K562 (cell line): Measurements from ENCODE around the gene ZNF316. TPM values are rescaled to one million over a fixed set of nuclear protein-coding genes. Genes with fewer than 3 reads are reported as not detected.

Source experiments
- BRF2 ChIP-seq: IDR thresholded peaks from 3 replicates; pipeline ENCODE4 v1.6.1; 2011; ENCODE audit warnings: borderline replicate concordance, mild to moderate bottlenecking; ENCODE audit not compliant: insufficient read length, insufficient read depth
- ELF1 ChIP-seq: fragments of 200-800 bp; sonication (Bioruptor generic); IDR thresholded peaks from 2 replicates; pipeline ENCODE4 v1.6.1; 2016; ENCODE audit warnings: missing genetic modification characterization, missing compliant biosample characterization
- GATA2 ChIP-seq: sonication (generic); formaldehyde crosslinking; IDR thresholded peaks from 2 replicates; pipeline ENCODE4 v1.4.0; 2020; ENCODE audit warnings: mild to moderate bottlenecking, missing genetic modification reagents
- GATAD2B ChIP-seq: fragments of 450-650 bp; IDR thresholded peaks from 2 replicates; pipeline ENCODE4 v1.6.1; 2017; ENCODE audit warnings: mild to moderate bottlenecking, borderline replicate concordance
- PTBP1 ChIP-seq: fragments of 200-400 bp; formaldehyde crosslinking; IDR thresholded peaks from 2 replicates; pipeline ENCODE4 v1.6.1; 2017; ENCODE audit warnings: low read depth, low read length
- SRSF7 ChIP-seq: fragments of 200-400 bp; formaldehyde crosslinking; optimal IDR thresholded peaks from 2 replicates; pipeline ENCODE3; 2017; ENCODE audit warnings: mild to moderate bottlenecking, low read depth, low read length
- STAG1 ChIP-seq: sonication (generic); formaldehyde crosslinking; IDR thresholded peaks from 2 replicates; pipeline ENCODE4 v1.5.0; 2020; ENCODE audit warnings: missing genetic modification reagents, borderline replicate concordance
- YBX1 ChIP-seq: fragments of 450-650 bp; IDR thresholded peaks from 2 replicates; pipeline ENCODE4 v1.7.1; 2016; ENCODE audit warnings: mild to moderate bottlenecking
- ZNF280B ChIP-seq: fragments of 250-450 bp; sonication (Bioruptor Pico); IDR thresholded peaks from 2 replicates; pipeline ENCODE4 v1.5.1; 2021; ENCODE audit warnings: mild to moderate bottlenecking
- ZNF436 ChIP-seq: fragments of 250-450, 450-650 bp; sonication (Bioruptor Pico); formaldehyde crosslinking; IDR thresholded peaks from 2 replicates; pipeline ENCODE4 v1.7.0; 2020; ENCODE audit warnings: mild to moderate bottlenecking
- polyA plus RNA-seq, 8 experiments: library from polyadenylated mRNA; depleted of rRNA in 4 of 8; stranded (reverse) in 5 of 8; unstranded in 3 of 8; fragments of >200 nt; fragmentation: Nextera tagmentation in 2 of 8; fragmentation: Illumina TruSeq in 1 of 8; extraction: Ambion mirVana in 2 of 8; extraction: Trizol in 1 of 8; gene quantifications; 2 replicates each; pipeline versions ENCODE4 v1.2.1 to v1.2.3, GENCODE V29; 2011 to 2014; ENCODE audit warnings: inconsistent platforms in 1 of 8, missing spikeins in 1 of 8
- total RNA-seq, 7 experiments: library from RNA; depleted of rRNA in 6 of 7; stranded (reverse); fragments of >200 nt in 6 of 7; fragmentation: Illumina TruSeq in 2 of 7; extraction: Trizol in 2 of 7; gene quantifications; 2 replicates each; pipeline versions ENCODE4 v1.2.1 to v1.2.3, GENCODE V29; 2011 to 2021; ENCODE audit warnings: low replicate concordance in 1 of 7
- TF ChIP-seq, protein P1 (sequence below): sonication (generic); formaldehyde crosslinking; IDR thresholded peaks from 2 replicates; pipeline ENCODE4 v1.8.1; 2023; ENCODE audit warnings: missing genetic modification reagents, mild to moderate bottlenecking, borderline replicate concordance
- TF ChIP-seq, protein P2 (sequence below): fragments of 450-650 bp; IDR thresholded peaks from 2 replicates; pipeline ENCODE4 v1.6.1; 2014; ENCODE audit warnings: low read depth, mild to moderate bottlenecking, moderate library complexity, borderline replicate concordance
- TF ChIP-seq, protein P3 (sequence below), 2 experiments: fragments of 450-650 bp; IDR thresholded peaks; 2 replicates each; pipeline ENCODE4 v1.6.1; 2016

Gene ZNF316
- total and polyA plus RNA-seq, 9 of the 15 experiments (the other 6 are each of a cell fraction or from before 2014, with no cell fraction given), result 0.10 to 34.0 (median 8.6) TPM

- TF ChIP-seq BRF2 (no peak), YBX1 (no peak), GATA2 (CRISPR knock-in tag) (no peak), GATAD2B (peak; percentile 89; the same call in 1 of the 2 replicates), PTBP1 (no peak), STAG1 (no peak), ELF1 (tag) (0 out of 2 replicates have a peak, but pooled peaks have one; percentile 23), ZNF436 (no peak), SRSF7 (no peak), ZNF280B (no peak)
- TF ChIP-seq, protein P1, sequence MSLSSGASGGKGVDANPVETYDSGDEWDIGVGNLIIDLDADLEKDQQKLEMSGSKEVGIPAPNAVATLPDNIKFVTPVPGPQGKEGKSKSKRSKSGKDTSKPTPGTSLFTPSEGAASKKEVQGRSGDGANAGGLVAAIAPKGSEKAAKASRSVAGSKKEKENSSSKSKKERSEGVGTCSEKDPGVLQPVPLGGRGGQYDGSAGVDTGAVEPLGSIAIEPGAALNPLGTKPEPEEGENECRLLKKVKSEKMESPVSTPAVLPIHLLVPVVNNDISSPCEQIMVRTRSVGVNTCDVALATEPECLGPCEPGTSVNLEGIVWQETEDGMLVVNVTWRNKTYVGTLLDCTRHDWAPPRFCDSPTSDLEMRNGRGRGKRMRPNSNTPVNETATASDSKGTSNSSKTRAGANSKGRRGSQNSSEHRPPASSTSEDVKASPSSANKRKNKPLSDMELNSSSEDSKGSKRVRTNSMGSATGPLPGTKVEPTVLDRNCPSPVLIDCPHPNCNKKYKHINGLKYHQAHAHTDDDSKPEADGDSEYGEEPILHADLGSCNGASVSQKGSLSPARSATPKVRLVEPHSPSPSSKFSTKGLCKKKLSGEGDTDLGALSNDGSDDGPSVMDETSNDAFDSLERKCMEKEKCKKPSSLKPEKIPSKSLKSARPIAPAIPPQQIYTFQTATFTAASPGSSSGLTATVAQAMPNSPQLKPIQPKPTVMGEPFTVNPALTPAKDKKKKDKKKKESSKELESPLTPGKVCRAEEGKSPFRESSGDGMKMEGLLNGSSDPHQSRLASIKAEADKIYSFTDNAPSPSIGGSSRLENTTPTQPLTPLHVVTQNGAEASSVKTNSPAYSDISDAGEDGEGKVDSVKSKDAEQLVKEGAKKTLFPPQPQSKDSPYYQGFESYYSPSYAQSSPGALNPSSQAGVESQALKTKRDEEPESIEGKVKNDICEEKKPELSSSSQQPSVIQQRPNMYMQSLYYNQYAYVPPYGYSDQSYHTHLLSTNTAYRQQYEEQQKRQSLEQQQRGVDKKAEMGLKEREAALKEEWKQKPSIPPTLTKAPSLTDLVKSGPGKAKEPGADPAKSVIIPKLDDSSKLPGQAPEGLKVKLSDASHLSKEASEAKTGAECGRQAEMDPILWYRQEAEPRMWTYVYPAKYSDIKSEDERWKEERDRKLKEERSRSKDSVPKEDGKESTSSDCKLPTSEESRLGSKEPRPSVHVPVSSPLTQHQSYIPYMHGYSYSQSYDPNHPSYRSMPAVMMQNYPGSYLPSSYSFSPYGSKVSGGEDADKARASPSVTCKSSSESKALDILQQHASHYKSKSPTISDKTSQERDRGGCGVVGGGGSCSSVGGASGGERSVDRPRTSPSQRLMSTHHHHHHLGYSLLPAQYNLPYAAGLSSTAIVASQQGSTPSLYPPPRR (CRISPR knock-in tag), result 0 out of 2 replicates have a peak, but pooled peaks have one; percentile 34
- TF ChIP-seq, protein P2, sequence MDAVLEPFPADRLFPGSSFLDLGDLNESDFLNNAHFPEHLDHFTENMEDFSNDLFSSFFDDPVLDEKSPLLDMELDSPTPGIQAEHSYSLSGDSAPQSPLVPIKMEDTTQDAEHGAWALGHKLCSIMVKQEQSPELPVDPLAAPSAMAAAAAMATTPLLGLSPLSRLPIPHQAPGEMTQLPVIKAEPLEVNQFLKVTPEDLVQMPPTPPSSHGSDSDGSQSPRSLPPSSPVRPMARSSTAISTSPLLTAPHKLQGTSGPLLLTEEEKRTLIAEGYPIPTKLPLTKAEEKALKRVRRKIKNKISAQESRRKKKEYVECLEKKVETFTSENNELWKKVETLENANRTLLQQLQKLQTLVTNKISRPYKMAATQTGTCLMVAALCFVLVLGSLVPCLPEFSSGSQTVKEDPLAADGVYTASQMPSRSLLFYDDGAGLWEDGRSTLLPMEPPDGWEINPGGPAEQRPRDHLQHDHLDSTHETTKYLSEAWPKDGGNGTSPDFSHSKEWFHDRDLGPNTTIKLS, result no peak
- TF ChIP-seq, protein P3, sequence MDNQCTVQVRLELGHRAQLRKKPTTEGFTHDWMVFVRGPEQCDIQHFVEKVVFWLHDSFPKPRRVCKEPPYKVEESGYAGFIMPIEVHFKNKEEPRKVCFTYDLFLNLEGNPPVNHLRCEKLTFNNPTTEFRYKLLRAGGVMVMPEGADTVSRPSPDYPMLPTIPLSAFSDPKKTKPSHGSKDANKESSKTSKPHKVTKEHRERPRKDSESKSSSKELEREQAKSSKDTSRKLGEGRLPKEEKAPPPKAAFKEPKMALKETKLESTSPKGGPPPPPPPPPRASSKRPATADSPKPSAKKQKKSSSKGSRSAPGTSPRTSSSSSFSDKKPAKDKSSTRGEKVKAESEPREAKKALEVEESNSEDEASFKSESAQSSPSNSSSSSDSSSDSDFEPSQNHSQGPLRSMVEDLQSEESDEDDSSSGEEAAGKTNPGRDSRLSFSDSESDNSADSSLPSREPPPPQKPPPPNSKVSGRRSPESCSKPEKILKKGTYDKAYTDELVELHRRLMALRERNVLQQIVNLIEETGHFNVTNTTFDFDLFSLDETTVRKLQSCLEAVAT (IDR thresholded peaks at IDR 0.05), result no peak
These were observed at the start of gene ZNF316 (continued) for GRCh38 chr7:6636741-6637543.
